Effector memory CD4-positive, alpha-beta T cell (primary cell): ENCODE results near the gene PSMG3.

Source experiments
- DNase-seq, 3 donors: peaks; one replicate each; pipeline ENCODE4 v3.0.0-alpha.2; 2020
- H3K27ac ChIP-seq: 2 replicates; pipeline ENCODE4 v1.7.0; 2013; ENCODE audit warnings: mild to moderate bottlenecking, low read length, moderate library complexity; ENCODE audit not compliant: insufficient read depth, poor library complexity, severe bottlenecking
- H3K27me3 ChIP-seq: replicated peaks from 2 replicates; pipeline ENCODE4 v1.7.0; 2013; ENCODE audit warnings: mild to moderate bottlenecking, low read length; ENCODE audit not compliant: insufficient read depth, control insufficient read depth, poor library complexity, severe bottlenecking
- H3K36me3 ChIP-seq: 2 replicates; pipeline ENCODE4 v1.7.0; 2013; ENCODE audit warnings: mild to moderate bottlenecking, low read length, moderate library complexity; ENCODE audit not compliant: control insufficient read depth, insufficient read depth
- H3K4me1 ChIP-seq: 2 replicates; pipeline ENCODE4 v1.7.0; 2013; ENCODE audit warnings: low read length, mild to moderate bottlenecking; ENCODE audit not compliant: control insufficient read depth, insufficient read depth, poor library complexity, severe bottlenecking
- H3K4me3 ChIP-seq: 2 replicates; pipeline ENCODE4 v1.7.0; 2013; ENCODE audit warnings: low read length, low read depth, mild to moderate bottlenecking; ENCODE audit not compliant: insufficient read depth, poor library complexity, severe bottlenecking
- H3K9me3 ChIP-seq: 2 replicates; pipeline ENCODE4 v1.7.0; 2013; ENCODE audit warnings: mild to moderate bottlenecking, low read length, moderate library complexity; ENCODE audit not compliant: control insufficient read depth

Gene PSMG3

DNA sequence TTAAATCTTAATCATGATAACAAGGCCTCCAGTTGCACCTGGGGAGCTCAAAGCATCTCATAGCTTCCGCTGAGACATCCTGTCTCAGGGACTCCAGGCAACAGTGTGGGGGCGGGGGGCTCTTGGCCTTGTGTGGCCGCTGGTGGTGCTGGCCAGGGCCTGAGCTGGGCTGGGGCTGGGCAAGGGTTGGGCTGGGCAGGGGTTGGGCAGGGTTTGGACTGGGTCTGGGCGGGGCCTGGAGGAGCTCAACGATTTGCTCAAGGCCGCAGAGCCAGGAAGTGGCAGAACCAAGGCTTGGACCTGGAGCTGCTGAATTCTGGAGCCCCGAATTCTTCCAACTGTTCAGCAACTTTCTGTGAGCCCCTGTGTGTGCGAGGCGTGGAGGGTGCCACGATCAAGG, 37.9 kb upstream of the PSMG3 start:
- DNase-seq = no peak
- Histone ChIP-seq H3K4me1 (no peaks in the 10 kb centered on the region), H3K4me3 (no peak overlapping the region), H3K27me3 (no peaks in the 10 kb centered on the region), H3K36me3 (no peaks in the 10 kb centered on the region), H3K27ac (no peak overlapping the region), H3K9me3 (no peaks in the 10 kb centered on the region)

DNA sequence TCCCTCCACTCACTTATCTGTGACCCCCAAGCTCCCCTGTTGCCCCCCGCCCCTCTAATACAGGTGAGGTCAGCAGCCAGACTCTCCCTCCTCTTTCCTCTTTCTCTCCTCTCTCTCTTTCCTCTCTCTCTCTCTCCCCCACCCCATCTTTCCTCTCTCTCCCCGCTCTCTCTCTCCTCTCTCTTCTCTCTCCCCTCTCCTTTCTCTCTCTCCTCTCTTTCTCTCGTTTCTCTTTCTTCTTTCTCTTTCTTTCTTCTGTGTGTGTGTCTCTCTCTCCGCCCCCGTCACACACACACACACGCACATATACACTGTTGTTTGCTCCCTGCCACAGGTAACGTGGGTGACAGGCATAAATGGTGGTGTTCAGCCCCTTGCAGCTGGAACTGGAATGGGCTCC, 37.2 kb upstream of the PSMG3 start:
- Histone ChIP-seq H3K4me3 (no peak overlapping the region), H3K9me3 (no peaks in the 10 kb centered on the region), H3K36me3 (no peaks in the 10 kb centered on the region), H3K4me1 (no peaks in the 10 kb centered on the region), H3K27ac (no peak overlapping the region), H3K27me3 (no peaks in the 10 kb centered on the region)
- no peak for DNase-seq

DNA sequence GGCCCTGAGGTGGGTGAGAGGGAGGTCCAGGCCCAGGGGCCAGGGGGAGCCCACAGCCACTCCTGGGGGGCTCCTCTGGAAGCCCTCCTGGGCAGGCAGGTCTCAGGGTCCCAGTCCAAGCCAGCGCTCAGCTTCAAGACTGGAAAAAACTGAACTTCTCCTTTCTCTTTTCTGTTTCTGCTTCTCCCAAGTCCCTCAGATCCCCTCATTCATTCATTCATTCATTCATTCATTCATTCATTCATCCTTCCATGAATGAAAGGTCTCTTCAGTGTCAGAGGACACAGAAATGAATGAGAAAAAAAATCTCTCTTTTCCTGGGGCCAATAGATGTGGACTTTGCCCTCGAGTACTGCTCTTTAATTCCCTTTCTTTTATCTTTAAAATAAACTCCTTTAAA, 34.6 kb upstream of the PSMG3 start:
- H3K9me3 ChIP-seq = no peaks in the 10 kb centered on the region
- H3K27me3 ChIP-seq = no peaks in the 10 kb centered on the region
- no peaks in the 10 kb centered on the region for H3K36me3 ChIP-seq
- no peak overlapping the region for H3K4me3 ChIP-seq
- H3K4me1 ChIP-seq = no peaks in the 10 kb centered on the region
- DNase-seq = no peak
- H3K27ac ChIP-seq = no peak overlapping the region

DNA sequence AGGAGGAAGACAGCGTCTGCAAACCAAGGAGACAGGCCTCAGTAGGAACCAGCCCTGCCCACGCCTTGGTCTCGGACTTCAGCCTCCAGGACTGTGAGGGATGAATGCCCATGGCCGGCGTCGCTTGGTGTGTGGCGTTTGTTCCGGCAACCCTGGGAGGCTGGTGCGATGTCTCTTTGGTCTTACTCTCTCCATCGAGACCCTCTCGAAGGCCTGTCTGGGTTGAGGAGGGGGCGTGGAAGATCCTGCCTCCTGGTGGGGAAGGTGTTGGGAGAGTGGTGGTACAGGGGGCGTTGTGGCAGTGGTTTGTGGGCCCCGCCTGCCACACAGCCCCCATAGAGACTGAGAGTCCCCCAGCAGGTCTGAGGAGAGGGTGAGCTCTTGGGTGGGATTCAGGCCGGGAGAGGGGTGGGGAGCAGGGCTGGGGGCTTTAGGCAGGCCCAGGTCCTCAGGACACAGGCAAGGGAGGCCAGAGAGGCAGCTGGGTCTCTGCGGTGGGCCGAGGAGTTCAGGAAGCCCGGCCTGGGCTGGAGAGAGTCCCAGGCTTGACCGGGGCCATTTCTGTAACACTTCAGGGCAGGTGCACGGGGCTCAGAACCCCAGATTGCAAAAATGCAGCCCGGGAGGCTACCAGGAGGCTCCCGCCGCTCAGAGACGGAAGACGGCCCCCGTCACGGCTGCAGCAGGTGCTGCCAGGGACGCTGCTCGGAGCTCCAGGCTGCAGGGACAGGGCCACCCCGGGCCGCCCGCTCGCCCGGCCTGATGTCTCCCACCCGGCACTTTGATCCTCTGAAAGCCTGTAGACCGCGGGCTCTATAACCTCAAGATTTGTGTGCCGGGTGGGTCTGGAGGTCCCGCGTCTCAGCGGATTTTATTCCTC, 33.8 kb upstream of the PSMG3 start:
- Histone ChIP-seq H3K27me3 (no peaks in the 10 kb centered on the region), H3K4me1 (no peaks in the 10 kb centered on the region), H3K9me3 (no peaks in the 10 kb centered on the region), H3K4me3 (no peak overlapping the region), H3K27ac (no peak overlapping the region), H3K36me3 (no peaks in the 10 kb centered on the region)
- no peak for DNase-seq

DNA sequence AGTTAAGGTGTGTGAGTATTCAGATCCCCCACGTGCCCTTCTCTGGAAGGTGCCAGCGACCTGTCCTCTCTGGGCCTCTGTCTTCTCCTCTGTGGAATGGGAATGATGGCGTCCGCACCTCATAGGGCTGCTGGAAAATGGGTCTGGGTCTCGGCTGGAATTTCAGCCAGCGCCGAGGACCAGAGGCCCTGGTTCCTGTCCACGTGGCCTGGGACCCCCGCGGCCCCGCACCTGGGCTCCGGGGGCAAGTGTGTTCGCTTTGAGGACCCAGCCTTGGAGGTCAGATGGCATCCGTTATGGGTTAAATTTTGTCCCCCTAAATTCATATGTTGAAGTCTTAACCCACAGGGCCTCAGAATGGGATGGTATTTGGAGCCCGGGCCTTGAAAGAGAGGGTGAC, 32.6 kb upstream of the PSMG3 start:
- Histone ChIP-seq H3K4me3 (no peak overlapping the region), H3K4me1 (no peaks in the 10 kb centered on the region), H3K9me3 (no peaks in the 10 kb centered on the region), H3K27me3 (no peaks in the 10 kb centered on the region), H3K36me3 (no peaks in the 10 kb centered on the region), H3K27ac (no peak overlapping the region)
- DNase-seq = no peak

DNA sequence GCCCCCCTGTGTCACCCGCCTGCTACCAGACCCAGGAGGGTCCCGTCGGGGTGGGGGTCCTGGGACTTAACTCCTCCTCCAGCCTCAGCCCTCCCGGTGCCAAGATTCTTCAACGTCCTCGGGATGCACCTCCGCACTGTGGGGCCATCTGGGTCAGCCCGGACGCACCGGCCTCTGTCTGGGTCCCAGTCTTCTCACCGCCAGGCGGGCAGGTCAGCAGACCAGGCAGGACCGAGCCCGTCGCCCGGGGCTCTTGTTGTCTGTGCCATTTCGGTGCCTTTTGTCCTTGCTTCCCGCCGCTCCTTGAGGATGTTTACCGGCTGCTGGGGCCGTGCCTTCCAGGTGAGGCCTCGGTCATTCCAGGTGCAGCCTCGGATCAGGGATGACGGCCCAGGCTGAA, 32.1 kb upstream of the PSMG3 start:
- no peaks in the 10 kb centered on the region for H3K27me3 ChIP-seq
- H3K4me1 ChIP-seq = no peaks in the 10 kb centered on the region
- no peak for DNase-seq

GRCh38 chr7:1599640-1600395, 30.0 kb upstream of the PSMG3 start:
- H3K27me3 ChIP-seq = no peaks in the 10 kb centered on the region

More for the DNA sequence above, 32.1 kb upstream of the PSMG3 start:
- Histone ChIP-seq H3K4me3 (no peak overlapping the region), H3K36me3 (no peaks in the 10 kb centered on the region), H3K9me3 (no peaks in the 10 kb centered on the region), H3K27ac (no peak overlapping the region)

DNA sequence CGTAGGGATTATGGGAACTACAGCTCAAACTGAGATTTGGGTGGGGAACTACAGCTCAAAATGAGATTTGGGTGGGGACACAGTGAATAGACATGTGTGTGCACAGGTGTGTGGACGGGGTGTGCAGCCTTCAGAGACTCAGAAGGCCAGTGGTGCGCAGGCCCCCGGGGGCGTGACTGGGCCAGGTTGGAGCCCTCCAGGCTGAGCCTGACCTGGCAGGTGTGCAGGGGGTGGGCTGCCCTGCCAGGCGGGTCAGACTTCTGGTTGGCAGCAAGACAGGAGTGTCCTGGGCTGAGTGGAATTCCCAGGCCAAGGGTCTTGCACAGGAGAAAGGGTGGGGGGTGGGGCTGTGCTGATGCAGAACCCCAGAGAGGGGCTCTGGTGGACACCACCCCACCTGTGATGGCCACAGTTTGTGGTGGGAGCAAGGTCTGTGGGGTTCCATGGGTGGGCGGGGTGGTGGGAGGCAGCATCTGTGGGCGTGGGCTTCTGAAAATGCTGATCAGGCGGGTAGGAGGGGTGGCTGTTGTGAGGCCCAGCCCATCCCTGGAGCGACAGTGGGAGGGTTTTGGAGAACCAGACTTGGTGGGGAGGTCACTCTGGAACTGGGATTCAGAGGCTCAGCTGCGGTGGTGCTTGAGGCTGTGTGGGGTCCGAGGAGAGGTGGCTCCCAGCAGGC, 29.3 kb upstream of the PSMG3 start:
- DNase-seq = no peak
- Histone ChIP-seq H3K36me3 (no peaks in the 10 kb centered on the region), H3K4me1 (no peaks in the 10 kb centered on the region), H3K4me3 (no peak overlapping the region), H3K9me3 (no peaks in the 10 kb centered on the region), H3K27me3 (no peaks in the 10 kb centered on the region), H3K27ac (no peak overlapping the region)

More at GRCh38 chr7:1599640-1600395, 30.0 kb upstream of the PSMG3 start:
- no peak for DNase-seq
- Histone ChIP-seq H3K36me3 (no peaks in the 10 kb centered on the region), H3K27ac (no peak overlapping the region), H3K9me3 (no peaks in the 10 kb centered on the region), H3K4me3 (no peak overlapping the region), H3K4me1 (no peaks in the 10 kb centered on the region)

DNA sequence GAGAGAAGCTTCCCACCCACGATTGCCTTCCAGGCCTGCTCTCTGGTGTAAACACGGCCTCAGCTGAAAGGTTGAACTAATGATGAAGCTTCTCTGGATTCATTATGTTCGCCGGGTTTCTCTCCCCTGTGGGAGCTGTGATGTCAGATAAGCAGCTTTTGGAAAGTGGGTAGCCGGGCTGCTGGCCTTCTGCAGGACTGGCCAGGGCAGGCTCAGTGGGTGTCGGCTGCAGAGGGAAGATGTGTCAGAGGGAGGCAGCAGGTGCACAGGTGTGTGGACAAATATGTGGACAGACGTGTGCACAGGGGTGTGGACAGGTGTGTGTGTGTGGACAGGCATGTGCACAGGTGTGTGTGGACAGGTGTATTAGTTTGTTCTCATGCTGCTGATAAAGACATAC, 28.5 kb upstream of the PSMG3 start:
- Histone ChIP-seq H3K27ac (no peak overlapping the region), H3K4me1 (no peaks in the 10 kb centered on the region), H3K36me3 (no peaks in the 10 kb centered on the region), H3K27me3 (no peaks in the 10 kb centered on the region), H3K9me3 (no peaks in the 10 kb centered on the region), H3K4me3 (no peak overlapping the region)
- DNase-seq = no peak

- Histone ChIP-seq H3K27me3 (peaks cover under 1% of the 10 kb centered on the region), H3K36me3 (no peaks in the 10 kb centered on the region), H3K27ac (no peak overlapping the region), H3K9me3 (no peaks in the 10 kb centered on the region), H3K4me1 (peaks cover 1% of the 10 kb centered on the region), H3K4me3 (no peak overlapping the region)
- no peak for DNase-seq
Observed at GRCh38 chr7:1597791-1598190, 28.0 kb upstream of the PSMG3 start.
